Subcutaneous abdominal adipose tissue (tissue), 5 donors: ENCODE data around the gene COL5A3.

Source experiments
- H3K27ac ChIP-seq: one replicate; pipeline ENCODE4 v1.7.0; 2013; ENCODE audit warnings: low read depth, mild to moderate bottlenecking, inconsistent platforms, low read length, moderate library complexity
- H3K27me3 ChIP-seq, 5 donors: one replicate each; pipeline ENCODE4 v1.7.0; 2013; ENCODE audit warnings: low read length in 5 of 5, inconsistent platforms in 1 of 5; ENCODE audit not compliant: control insufficient read depth in 5 of 5, insufficient read depth in 4 of 5
- H3K36me3 ChIP-seq, 5 donors: one replicate each; pipeline ENCODE4 v1.7.0; 2013; ENCODE audit warnings: low read length in 5 of 5; ENCODE audit not compliant: control insufficient read depth in 5 of 5, insufficient read depth in 5 of 5
- H3K4me1 ChIP-seq, 5 donors: one replicate each; pipeline ENCODE4 v1.7.0; 2013; ENCODE audit warnings: low read length in 5 of 5, mild to moderate bottlenecking in 3 of 5, moderate library complexity in 1 of 5; ENCODE audit not compliant: control insufficient read depth in 5 of 5, insufficient read depth in 5 of 5
- H3K4me3 ChIP-seq, 5 donors: one replicate each; pipeline ENCODE4 v1.7.0; 2013; ENCODE audit warnings: low read length in 5 of 5, low read depth in 1 of 5
- H3K9ac ChIP-seq, 5 donors: one replicate each; pipeline ENCODE4 v1.7.0; 2013; ENCODE audit warnings: low read length in 5 of 5, mild to moderate bottlenecking in 4 of 5, moderate library complexity in 3 of 5
- H3K9me3 ChIP-seq, 5 donors: one replicate each; pipeline ENCODE4 v1.7.0; 2013; ENCODE audit warnings: low read length in 5 of 5; ENCODE audit not compliant: control insufficient read depth in 5 of 5
- donor health status: healthy.
- donor health status: healthy.
- donor health status: healthy.
- donor health status: healthy.
- donor health status: healthy.

The COL5A3 gene

DNA sequence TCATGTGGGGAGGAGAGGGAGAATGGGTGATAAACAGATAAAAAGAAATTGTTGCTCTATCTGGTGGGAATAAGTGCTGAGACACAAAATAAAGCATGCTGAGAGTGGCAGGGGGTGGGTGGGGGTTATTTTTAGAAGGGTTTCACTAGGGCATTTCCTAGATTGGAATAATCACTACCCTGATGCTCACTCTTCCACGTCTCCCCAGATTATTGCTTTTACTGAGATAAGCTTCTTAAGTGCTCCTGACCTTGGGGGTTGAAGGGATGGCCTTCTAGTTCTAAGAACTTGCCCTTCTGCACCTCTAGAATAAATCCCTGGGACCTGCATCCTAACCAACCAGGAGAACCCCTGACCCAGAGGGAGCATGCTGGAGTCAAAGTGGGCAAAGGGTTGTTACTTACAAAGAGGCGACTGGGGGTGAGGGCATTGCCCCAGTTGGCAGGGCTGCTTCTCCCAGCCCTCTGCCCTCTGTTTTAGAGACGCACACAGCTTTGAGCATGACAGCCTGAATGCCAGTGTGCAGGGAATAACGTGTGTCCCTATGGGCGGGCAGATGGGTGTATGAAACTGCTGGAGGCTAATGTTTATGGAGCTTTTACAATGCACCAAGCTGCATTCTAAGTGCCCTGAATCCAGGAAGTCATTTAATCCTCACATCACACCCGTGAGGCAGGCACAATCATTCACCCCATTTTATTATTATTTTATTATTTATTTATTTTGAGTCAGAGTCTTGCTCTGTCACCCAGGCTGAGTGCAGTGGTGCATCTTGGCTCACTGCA, 3.7 kb upstream of the COL5A3 start:
- H3K27me3 ChIP-seq = peaks cover 0 to 7% (median 5%) of the 10 kb centered on the region in 5 donors
- H3K27ac ChIP-seq = peak overlapping the region; percentile 78
- no peaks in the 10 kb centered on the region for H3K9me3 ChIP-seq
- peak overlapping the region in 1 of 5 donors; percentile 8 for H3K9ac ChIP-seq
- H3K36me3 ChIP-seq = no peaks in the 10 kb centered on the region
- no peak overlapping the region for H3K4me3 ChIP-seq
- peaks cover 7 to 48% (median 39%) of the 10 kb centered on the region in 5 donors for H3K4me1 ChIP-seq

DNA sequence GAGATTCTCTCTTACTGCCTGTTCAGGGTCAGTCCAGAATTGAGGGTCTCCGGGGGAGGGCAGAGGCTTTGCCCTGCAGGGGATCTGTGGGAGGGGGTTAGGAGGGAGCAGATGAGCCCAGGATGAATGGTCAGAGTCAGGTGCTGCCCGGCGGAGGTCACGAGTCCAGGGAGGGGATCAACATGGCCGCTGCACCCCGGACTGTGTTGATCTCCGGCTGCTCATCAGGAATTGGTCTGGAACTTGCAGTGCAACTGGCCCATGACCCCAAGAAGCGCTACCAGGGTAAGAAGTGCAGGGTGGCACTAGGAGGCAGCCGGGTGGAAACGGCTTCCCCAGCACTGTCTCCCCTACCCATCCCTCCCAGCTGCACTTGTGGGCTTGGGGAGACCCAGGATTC, 3.0 kb upstream of the COL5A3 start, which contains the start of gene RDH8:
Gene RDH8, plus strand, starts transcription at position 168 of the 400 bp plus-strand sequence. Its CDS starts 15 bp downstream, at position 183.
- peak within 1 kb of the TSS; percentile 78 for H3K27ac ChIP-seq
- peak within 1 kb of the TSS in 1 of 5 donors; percentile 8 for H3K9ac ChIP-seq
- H3K27me3 ChIP-seq = peaks cover 0 to 14% (median 11%) of the 10 kb centered on the region in 5 donors
- peaks cover 0 to 3% (median 0%) of the 10 kb centered on the region in 5 donors for H3K9me3 ChIP-seq
- H3K36me3 ChIP-seq = no peaks in the 10 kb centered on the region
- H3K4me1 ChIP-seq = peaks cover 14 to 55% (median 46%) of the 10 kb centered on the region in 5 donors
- no peak within 1 kb of the TSS for H3K4me3 ChIP-seq

DNA sequence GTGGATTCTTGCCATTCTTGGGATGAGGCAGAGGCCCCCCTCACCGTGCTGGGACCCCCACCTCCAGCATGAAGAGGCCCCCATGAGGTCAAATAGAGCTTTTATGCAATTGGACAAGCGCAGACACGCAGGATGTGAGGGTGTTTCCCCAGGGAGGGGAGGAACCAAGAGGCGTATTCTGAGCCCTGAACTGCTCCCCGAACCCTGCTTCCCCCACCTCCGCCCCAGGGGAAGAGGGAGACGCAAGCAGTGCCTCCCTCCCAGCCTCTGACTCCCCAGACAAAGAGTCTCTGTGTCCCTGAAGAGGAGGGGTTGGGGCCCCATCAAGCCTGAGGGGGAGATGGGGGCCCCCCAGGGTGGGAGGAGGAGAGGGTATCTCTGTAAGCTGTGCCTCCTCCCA, 1.7 kb upstream of the COL5A3 start:
- no peak overlapping the region for H3K9ac ChIP-seq
- no peaks in the 10 kb centered on the region for H3K36me3 ChIP-seq
- no peak overlapping the region for H3K4me3 ChIP-seq
- peak overlapping the region; percentile 46 for H3K27ac ChIP-seq
- peaks cover 14 to 66% (median 59%) of the 10 kb centered on the region in 5 donors for H3K4me1 ChIP-seq
- peaks cover 0 to 20% (median 11%) of the 10 kb centered on the region in 5 donors for H3K27me3 ChIP-seq
- H3K9me3 ChIP-seq = peaks cover 0 to 3% (median 0%) of the 10 kb centered on the region in 5 donors

- H3K27ac ChIP-seq = peak overlapping the region; percentile 69
- H3K27me3 ChIP-seq = peaks cover 0 to 20% (median 11%) of the 10 kb centered on the region in 5 donors
- peak overlapping the region in 3 of 5 donors; percentile 38 to 96 (median 85) for H3K4me3 ChIP-seq
- H3K36me3 ChIP-seq = peaks cover 0 to 2% (median under 1%) of the 10 kb centered on the region in 5 donors
- H3K9ac ChIP-seq = peak overlapping the region in 2 of 5 donors; percentile 44 to 46
- peaks cover 0 to 3% (median 0%) of the 10 kb centered on the region in 5 donors for H3K9me3 ChIP-seq
- peaks cover 19 to 71% (median 68%) of the 10 kb centered on the region in 5 donors for H3K4me1 ChIP-seq
These were observed 635 bp upstream of the COL5A3 start for GRCh38 chr19:10010939-10011338.

- peak overlapping the region; percentile 69 for H3K27ac ChIP-seq
- peak overlapping the region in 2 of 5 donors; percentile 47 to 52 for H3K9ac ChIP-seq
- peaks cover 0 to 20% (median 11%) of the 10 kb centered on the region in 5 donors for H3K27me3 ChIP-seq
- peaks cover 0 to 13% (median 12%) of the 10 kb centered on the region in 5 donors for H3K36me3 ChIP-seq
- H3K9me3 ChIP-seq = peaks cover 0 to 3% (median 0%) of the 10 kb centered on the region in 5 donors
- peaks cover 19 to 79% (median 67%) of the 10 kb centered on the region in 5 donors for H3K4me1 ChIP-seq
- peak overlapping the region; percentile 85 to 100 (median 97) for H3K4me3 ChIP-seq
These were observed 535 bp downstream of the COL5A3 start for GRCh38 chr19:10009714-10010224.

DNA sequence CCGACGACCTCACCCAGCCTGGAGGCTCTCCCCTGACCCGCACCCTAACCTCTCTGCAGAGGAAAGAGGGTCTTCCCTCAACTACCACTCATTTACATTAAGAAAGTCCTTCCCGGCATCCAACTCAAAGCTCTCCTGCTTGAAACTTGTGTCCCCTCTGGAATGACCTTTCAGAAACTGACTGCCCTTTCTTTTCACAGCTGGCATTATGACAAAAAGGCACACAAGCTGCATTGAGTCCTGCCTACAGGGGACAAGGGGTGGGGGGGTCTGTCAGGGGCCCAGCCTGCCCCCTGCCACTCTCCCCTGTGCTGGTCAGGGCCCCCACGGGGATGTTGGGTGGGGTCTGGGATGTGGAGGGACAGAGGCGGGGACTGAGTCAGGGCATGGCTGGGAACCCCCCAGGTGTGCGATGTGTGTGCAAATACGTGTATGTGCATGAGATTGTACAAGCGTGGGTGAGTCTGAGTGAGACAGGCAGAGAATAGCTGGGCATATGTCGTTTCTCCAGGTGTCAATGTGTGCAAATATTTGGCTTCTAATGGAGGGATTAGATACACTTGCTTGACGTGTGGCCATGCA, 2.0 kb downstream of the COL5A3 start:
- Histone ChIP-seq H3K4me3 (peak overlapping the region; percentile 40 to 99 (median 52)), H3K27ac (peak overlapping the region; percentile 98), H3K27me3 (peaks cover 0 to 20% (median 11%) of the 10 kb centered on the region in 5 donors)

GRCh38 chr19:10007371-10008183, 2.7 kb downstream of the COL5A3 start:
- Histone ChIP-seq H3K9ac (peak overlapping the region; percentile 0 to 68 (median 11)), H3K27me3 (peaks cover 0 to 20% (median 11%) of the 10 kb centered on the region in 5 donors), H3K9me3 (peaks cover 0 to 3% (median 0%) of the 10 kb centered on the region in 5 donors), H3K4me3 (peak overlapping the region in 4 of 5 donors; percentile 7 to 99 (median 43)), H3K36me3 (peaks cover 0 to 34% (median 31%) of the 10 kb centered on the region in 5 donors), H3K27ac (peak overlapping the region; percentile 98), H3K4me1 (peaks cover 17 to 73% (median 57%) of the 10 kb centered on the region in 5 donors)

More for the DNA sequence above, 2.0 kb downstream of the COL5A3 start:
- H3K36me3 ChIP-seq = peaks cover 0 to 28% (median 26%) of the 10 kb centered on the region in 5 donors
- peaks cover 0 to 3% (median 0%) of the 10 kb centered on the region in 5 donors for H3K9me3 ChIP-seq
- peaks cover 15 to 74% (median 58%) of the 10 kb centered on the region in 5 donors for H3K4me1 ChIP-seq
- peak overlapping the region; percentile 11 to 98 (median 53) for H3K9ac ChIP-seq

- Histone ChIP-seq H3K4me1 (peaks cover 17 to 80% (median 59%) of the 10 kb centered on the region in 5 donors), H3K27ac (peak overlapping the region; percentile 98), H3K4me3 (no peak overlapping the region)
These were observed 3.5 kb downstream of the COL5A3 start for GRCh38 chr19:10006752-10007323.

GRCh38 chr19:10006335-10006708, 4.0 kb downstream of the COL5A3 start:
- H3K4me1 ChIP-seq = peaks cover 17 to 85% (median 59%) of the 10 kb centered on the region in 5 donors
- H3K9me3 ChIP-seq = peaks cover 0 to 3% (median 0%) of the 10 kb centered on the region in 5 donors
- H3K27ac ChIP-seq = peak overlapping the region; percentile 98
- peaks cover 0 to 43% (median 37%) of the 10 kb centered on the region in 5 donors for H3K36me3 ChIP-seq
- H3K4me3 ChIP-seq = peak overlapping the region in 1 of 5 donors; percentile 32
- H3K27me3 ChIP-seq = peaks cover 0 to 20% (median 14%) of the 10 kb centered on the region in 5 donors
- H3K9ac ChIP-seq = no peak overlapping the region

More at GRCh38 chr19:10006752-10007323, 3.5 kb downstream of the COL5A3 start:
- Histone ChIP-seq H3K36me3 (peaks cover 0 to 37% (median 32%) of the 10 kb centered on the region in 5 donors), H3K27me3 (peaks cover 0 to 20% (median 13%) of the 10 kb centered on the region in 5 donors), H3K9ac (peak overlapping the region in 2 of 5 donors; percentile 5 to 68), H3K9me3 (peaks cover 0 to 3% (median 0%) of the 10 kb centered on the region in 5 donors)
